ENCODE data around the gene TMA7B. TPM values are rescaled to one million over a fixed set of nuclear protein-coding genes. Genes with fewer than 3 reads are reported as not detected.

Gene TMA7B
- total RNA-seq, 2 experiments from 2014 or later, result 5.7 to 6.5 TPM

DNA sequence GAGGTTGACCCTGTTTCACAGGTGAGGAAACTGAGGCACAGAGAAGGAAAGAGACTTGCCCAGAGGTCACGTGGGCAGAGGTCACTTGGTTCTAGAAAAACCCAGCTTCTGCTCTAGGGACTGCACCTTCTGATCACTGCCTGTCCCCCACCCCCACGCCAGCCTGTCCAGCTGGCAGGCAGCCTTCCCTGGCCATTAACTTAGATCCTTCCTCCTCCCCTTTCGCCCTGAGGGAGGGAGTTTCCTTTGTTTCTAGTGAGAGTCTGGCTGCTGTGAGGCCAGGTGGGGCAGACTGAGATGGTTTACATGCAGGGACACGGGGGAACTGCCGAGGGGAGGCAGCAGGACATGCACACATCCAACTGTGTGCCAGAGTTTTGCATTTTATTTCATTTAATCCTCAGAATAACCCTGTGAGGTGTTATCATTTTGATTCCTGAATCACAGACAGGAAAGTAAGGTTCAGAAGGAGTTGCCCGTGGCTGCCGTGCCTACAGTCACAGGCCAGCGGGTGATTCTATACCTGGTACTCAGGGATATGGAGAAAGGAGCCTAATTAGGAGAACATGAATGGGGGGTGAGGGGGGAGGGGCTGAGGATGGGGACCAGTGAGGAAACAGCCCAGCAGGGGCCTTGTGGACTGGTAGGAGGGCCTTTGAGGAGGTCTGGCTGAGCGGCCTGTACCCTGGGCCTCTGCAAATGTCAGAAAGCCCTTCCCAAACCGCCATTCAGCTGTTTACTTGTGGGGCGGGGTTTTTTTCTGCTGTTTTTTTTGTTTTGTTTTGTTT lies 37.9 kb downstream of the TMA7B start:
- H3K36me3 Mint-ChIP-seq (ENCODE audit: low read depth), result no peaks in the 10 kb centered on the region
- ChIA-PET CTCF (no interaction called here), POLR2A (no interaction called here)
- H3K27me3 Mint-ChIP-seq, result peaks cover 21% of the 10 kb centered on the region
- no peak overlapping the region for H3K27ac ChIP-seq (ENCODE audit: low read depth in 1 of 2, low read length in 2 of 2)
- peaks cover 13 to 17% of the 10 kb centered on the region in 2 experiments for H3K27me3 ChIP-seq (ENCODE audit: control insufficient read depth in 1 of 2, insufficient read depth in 2 of 2, low read length in 2 of 2)
- H3K9me3 ChIP-seq (ENCODE audit: control insufficient read depth in 1 of 2, insufficient read depth in 1 of 2, low read length in 2 of 2), result peaks cover 0 to 7% of the 10 kb centered on the region in 2 experiments
- H3K4me1 ChIP-seq (ENCODE audit: insufficient read depth, low read length), result peaks cover 20% of the 10 kb centered on the region
- no peak overlapping the region for H3K4me3 ChIP-seq (ENCODE audit: low read length)
- H3K4me3 Mint-ChIP-seq, result no peak overlapping the region
- no peaks in the 10 kb centered on the region for H3K9me3 Mint-ChIP-seq
- TF ChIP-seq, protein P1, sequence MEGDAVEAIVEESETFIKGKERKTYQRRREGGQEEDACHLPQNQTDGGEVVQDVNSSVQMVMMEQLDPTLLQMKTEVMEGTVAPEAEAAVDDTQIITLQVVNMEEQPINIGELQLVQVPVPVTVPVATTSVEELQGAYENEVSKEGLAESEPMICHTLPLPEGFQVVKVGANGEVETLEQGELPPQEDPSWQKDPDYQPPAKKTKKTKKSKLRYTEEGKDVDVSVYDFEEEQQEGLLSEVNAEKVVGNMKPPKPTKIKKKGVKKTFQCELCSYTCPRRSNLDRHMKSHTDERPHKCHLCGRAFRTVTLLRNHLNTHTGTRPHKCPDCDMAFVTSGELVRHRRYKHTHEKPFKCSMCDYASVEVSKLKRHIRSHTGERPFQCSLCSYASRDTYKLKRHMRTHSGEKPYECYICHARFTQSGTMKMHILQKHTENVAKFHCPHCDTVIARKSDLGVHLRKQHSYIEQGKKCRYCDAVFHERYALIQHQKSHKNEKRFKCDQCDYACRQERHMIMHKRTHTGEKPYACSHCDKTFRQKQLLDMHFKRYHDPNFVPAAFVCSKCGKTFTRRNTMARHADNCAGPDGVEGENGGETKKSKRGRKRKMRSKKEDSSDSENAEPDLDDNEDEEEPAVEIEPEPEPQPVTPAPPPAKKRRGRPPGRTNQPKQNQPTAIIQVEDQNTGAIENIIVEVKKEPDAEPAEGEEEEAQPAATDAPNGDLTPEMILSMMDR (IDR thresholded peaks at IDR 0.05), result no peak
- peaks cover 18% of the 10 kb centered on the region for H3K4me1 Mint-ChIP-seq (ENCODE audit: low read depth)
- ATAC-seq (ENCODE audit: poor library complexity) (no peak), DNase-seq (no peak)
- H3K36me3 ChIP-seq (ENCODE audit: insufficient read depth, low read length), result no peaks in the 10 kb centered on the region
- H3K27ac Mint-ChIP-seq, result no peak overlapping the region
- intact Hi-C loops (cut with DNase I, micrococcal nuclease), result no loop called here

DNA sequence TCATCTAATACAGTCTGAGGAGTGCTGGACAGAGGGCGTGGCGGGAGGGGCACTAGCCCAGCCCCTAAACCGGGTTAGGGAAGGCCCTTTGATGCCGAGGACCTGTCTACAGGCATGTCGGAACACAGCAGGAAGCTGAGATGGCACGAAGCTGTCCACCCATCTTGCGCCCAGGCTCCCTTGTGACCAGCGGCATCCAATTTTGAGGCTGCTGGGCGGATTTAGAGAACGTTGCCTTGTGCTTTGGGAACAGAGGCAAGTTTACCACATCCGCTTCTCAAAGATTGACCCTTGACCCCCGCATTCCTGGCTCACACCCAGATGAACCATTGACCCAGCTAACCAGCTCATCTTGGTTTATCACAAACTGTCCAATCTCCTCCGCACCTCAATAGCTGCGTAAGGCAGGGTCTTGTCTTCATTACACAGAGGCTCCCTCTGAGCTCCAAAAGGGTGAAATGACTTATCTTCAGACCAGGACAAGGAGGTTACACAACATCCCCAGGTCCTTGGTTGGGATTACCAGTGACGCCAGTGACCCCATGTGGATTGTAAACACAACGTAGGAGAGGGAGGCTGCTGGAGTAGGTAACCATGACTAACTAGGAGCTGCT lies 39.1 kb downstream of the TMA7B start:
- H3K36me3 Mint-ChIP-seq (ENCODE audit: low read depth), result no peaks in the 10 kb centered on the region
- no peak overlapping the region for H3K4me3 Mint-ChIP-seq
- no peaks in the 10 kb centered on the region for H3K36me3 ChIP-seq (ENCODE audit: insufficient read depth, low read length)
- no peak overlapping the region for H3K27ac Mint-ChIP-seq
- no peak overlapping the region for H3K4me3 ChIP-seq (ENCODE audit: low read length)
- no peaks in the 10 kb centered on the region for H3K9me3 Mint-ChIP-seq
- CTCF ChIA-PET, result no interaction called here
- TF ChIP-seq, protein P1 (IDR thresholded peaks at IDR 0.05), result no peak
- intact Hi-C loops (cut with DNase I, micrococcal nuclease), result no loop called here
- POLR2A ChIA-PET, result interaction anchor here (0.5 kb wide), 1 partner anchor 45 kb away, joined by 3 read pairs; no protein-coding TSS in a partner anchor
- H3K27ac ChIP-seq (ENCODE audit: low read depth in 1 of 2, low read length in 2 of 2), result no peak overlapping the region
- H3K4me1 ChIP-seq (ENCODE audit: insufficient read depth, low read length), result peaks cover 13% of the 10 kb centered on the region
- peaks cover 0 to 7% of the 10 kb centered on the region in 2 experiments for H3K9me3 ChIP-seq (ENCODE audit: control insufficient read depth in 1 of 2, insufficient read depth in 1 of 2, low read length in 2 of 2)
- DNase-seq, result no peak
- peaks cover 7% of the 10 kb centered on the region for H3K4me1 Mint-ChIP-seq (ENCODE audit: low read depth)
- H3K27me3 Mint-ChIP-seq, result peaks cover 14% of the 10 kb centered on the region
- H3K27me3 ChIP-seq (ENCODE audit: control insufficient read depth in 1 of 2, insufficient read depth in 2 of 2, low read length in 2 of 2), result peaks cover 13 to 17% of the 10 kb centered on the region in 2 experiments
- no peak for ATAC-seq (ENCODE audit: poor library complexity)

DNA sequence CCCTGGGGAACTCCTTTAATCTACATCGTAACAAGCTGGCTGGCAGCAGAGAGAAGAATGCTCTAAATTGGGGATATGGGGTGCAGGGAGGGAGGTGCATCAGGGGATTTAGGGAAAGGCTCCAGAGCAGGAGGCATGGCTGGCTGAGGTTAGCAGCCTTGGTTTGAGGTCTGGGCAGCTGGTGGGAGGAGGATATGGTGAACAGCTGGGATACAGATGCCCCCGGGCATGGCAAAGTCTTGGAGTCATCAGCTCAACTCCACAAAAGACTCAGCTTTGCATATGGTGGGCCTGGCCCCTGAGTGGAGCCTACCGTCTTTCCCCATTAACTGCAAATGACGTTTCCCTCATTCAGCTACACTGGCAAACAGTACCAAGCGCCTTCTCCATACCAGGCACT lies 40.0 kb downstream of the TMA7B start:
- no peak overlapping the region for H3K4me3 Mint-ChIP-seq
- H3K36me3 Mint-ChIP-seq (ENCODE audit: low read depth), result no peaks in the 10 kb centered on the region
- Histone ChIP-seq H3K4me3 (ENCODE audit: low read length) (no peak overlapping the region), H3K9me3 (ENCODE audit: control insufficient read depth in 1 of 2, insufficient read depth in 1 of 2, low read length in 2 of 2) (peaks cover 0 to 7% of the 10 kb centered on the region in 2 experiments), H3K36me3 (ENCODE audit: insufficient read depth, low read length) (no peaks in the 10 kb centered on the region), H3K27me3 (ENCODE audit: control insufficient read depth in 1 of 2, insufficient read depth in 2 of 2, low read length in 2 of 2) (peaks cover 11 to 17% of the 10 kb centered on the region in 2 experiments), H3K27ac (ENCODE audit: low read depth in 1 of 2, low read length in 2 of 2) (no peak overlapping the region), H3K4me1 (ENCODE audit: insufficient read depth, low read length) (peaks cover 8% of the 10 kb centered on the region)
- H3K9me3 Mint-ChIP-seq, result no peaks in the 10 kb centered on the region
- no peak for DNase-seq
- ATAC-seq (ENCODE audit: poor library complexity), result no peak
- intact Hi-C loops (cut with DNase I, micrococcal nuclease), result no loop called here
- TF ChIP-seq, protein P1 (IDR thresholded peaks at IDR 0.05), result no peak
- ChIA-PET POLR2A (interaction anchor here (1.1 kb wide), 1 partner anchor 15 kb away, joined by 3 read pairs; no protein-coding TSS in a partner anchor), CTCF (no interaction called here)
- H3K27me3 Mint-ChIP-seq, result peaks cover 16% of the 10 kb centered on the region
- peaks cover 6% of the 10 kb centered on the region for H3K4me1 Mint-ChIP-seq (ENCODE audit: low read depth)
- no peak overlapping the region for H3K27ac Mint-ChIP-seq

Data from CD4-positive, alpha-beta T cell (primary cell).